CD4-positive, CD25-positive, alpha-beta regulatory T cell (primary cell): ENCODE results near the gene LRRC63. TPM values are rescaled to one million over a fixed set of nuclear protein-coding genes. Genes with fewer than 3 reads are reported as not detected.
A peak's percentile ranks its signal among the peaks of the same experiment; 100 is the strongest.
"Not testable (repeated sequence)": the region's sequence is repeated elsewhere in the genome, so short reads cannot be mapped to it uniquely, and the experiment has no call there.

Experiments
- ATAC-seq, 2 donors: fragments of 150-1000 bp; cut with Tn5 transposase; one replicate each; pipeline ENCODE4 v1.10.0; 2021; ENCODE audit warnings: low read depth in 2 of 2, moderate number of reproducible peaks in 2 of 2, moderate library complexity in 1 of 2
- DNase-seq, 3 donors: peaks; one replicate each; pipeline versions ENCODE4 v3.0.0 to v3.0.0-alpha.2; 2012 to 2022; ENCODE audit warnings: mixed read lengths in 1 of 3
- H3K27ac ChIP-seq: one replicate; pipeline ENCODE4 v1.7.0; 2013; ENCODE audit warnings: mild to moderate bottlenecking, low read length; ENCODE audit not compliant: insufficient read depth, poor library complexity, severe bottlenecking
- H3K27me3 ChIP-seq: one replicate; pipeline ENCODE4 v1.7.0; 2013; ENCODE audit warnings: low read length; ENCODE audit not compliant: control insufficient read depth, insufficient read depth
- H3K36me3 ChIP-seq: one replicate; pipeline ENCODE4 v1.7.0; 2013; ENCODE audit warnings: mild to moderate bottlenecking, low read length, moderate library complexity; ENCODE audit not compliant: control insufficient read depth, insufficient read depth
- H3K4me1 ChIP-seq: 2 replicates; pipeline ENCODE4 v1.7.0; 2013; ENCODE audit warnings: mild to moderate bottlenecking, low read length; ENCODE audit not compliant: insufficient read depth, control insufficient read depth, poor library complexity, severe bottlenecking
- H3K4me3 ChIP-seq: one replicate; pipeline ENCODE4 v1.7.0; 2013; ENCODE audit warnings: low read depth, mild to moderate bottlenecking, low read length, moderate library complexity
- H3K9me3 ChIP-seq, 2 experiments: 1 replicate in 1 of 2; 2 replicates in 1 of 2; pipeline ENCODE4 v1.7.0; 2013; ENCODE audit warnings: low read length in 2 of 2, mild to moderate bottlenecking in 1 of 2, moderate library complexity in 1 of 2; ENCODE audit not compliant: control insufficient read depth in 2 of 2
- H3K27ac Mint-ChIP-seq, 3 donors: one replicate each; pipeline ENCODE4 v1.8.0; 2020 to 2022; ENCODE audit warnings: mild to moderate bottlenecking in 3 of 3, mixed read lengths in 3 of 3, moderate library complexity in 2 of 3
- H3K27me3 Mint-ChIP-seq: one replicate; pipeline ENCODE4 v1.8.0; 2022; ENCODE audit warnings: mild to moderate bottlenecking, mixed read lengths
- H3K36me3 Mint-ChIP-seq: one replicate; pipeline ENCODE4 v1.8.0; 2020; ENCODE audit warnings: mixed read lengths
- H3K4me1 Mint-ChIP-seq, 4 donors: one replicate each; pipeline ENCODE4 v1.8.0; 2020 to 2022; ENCODE audit warnings: mixed read lengths in 4 of 4, mild to moderate bottlenecking in 1 of 4
- H3K4me3 Mint-ChIP-seq, 4 donors: one replicate each; pipeline ENCODE4 v1.8.0; 2020 to 2022; ENCODE audit warnings: mild to moderate bottlenecking in 4 of 4, mixed read lengths in 4 of 4, moderate library complexity in 3 of 4
- H3K9me3 Mint-ChIP-seq, 7 donors: one replicate each; pipeline ENCODE4 v1.8.0; 2020 to 2022; ENCODE audit warnings: mixed read lengths in 7 of 7, mild to moderate bottlenecking in 3 of 7, moderate library complexity in 2 of 7
- polyA plus RNA-seq, 4 donors: library from polyadenylated mRNA; unstranded; fragments of 300-500 nt; fragmentation: Illumina TruSeq; gene quantifications; one replicate each; pipeline ENCODE4 v1.2.3, GENCODE V29; 2021
- total RNA-seq: library from RNA; stranded (reverse); gene quantifications from one replicate; pipeline ENCODE4 v1.2.3, GENCODE V29; 2022

Gene LRRC63, protein sequence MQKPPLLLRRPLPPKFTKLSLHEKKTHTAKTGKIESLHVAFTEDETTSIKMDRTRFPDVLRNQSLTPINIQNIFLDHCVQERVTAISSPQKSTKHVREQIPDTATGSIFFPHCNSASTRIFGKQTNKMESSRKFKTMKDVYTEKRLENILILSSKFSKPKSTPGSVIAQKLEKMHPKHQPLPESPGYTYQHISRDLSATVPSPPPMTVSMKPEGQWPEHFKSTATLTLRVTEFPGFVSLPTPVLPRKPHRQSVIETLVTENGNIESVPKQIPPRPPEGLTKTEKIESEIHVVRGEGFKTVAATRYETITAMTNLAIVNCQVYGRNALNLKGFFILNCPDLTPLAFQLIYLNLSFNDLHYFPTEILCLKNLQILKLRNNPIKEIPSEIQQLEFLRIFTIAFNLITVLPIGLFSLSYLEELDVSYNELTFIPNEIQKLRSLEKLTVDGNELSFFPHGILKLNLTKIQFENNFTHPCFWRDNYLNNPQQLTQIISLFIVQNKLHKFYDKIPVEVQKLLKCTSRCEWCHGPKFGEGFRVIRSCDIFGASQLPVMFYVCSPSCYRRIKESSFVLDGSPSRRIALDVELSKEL
- 0.20 TPM for total RNA-seq
- under 1 TPM; 0.12 to 0.49 (median 0.18) TPM for polyA plus RNA-seq

DNA sequence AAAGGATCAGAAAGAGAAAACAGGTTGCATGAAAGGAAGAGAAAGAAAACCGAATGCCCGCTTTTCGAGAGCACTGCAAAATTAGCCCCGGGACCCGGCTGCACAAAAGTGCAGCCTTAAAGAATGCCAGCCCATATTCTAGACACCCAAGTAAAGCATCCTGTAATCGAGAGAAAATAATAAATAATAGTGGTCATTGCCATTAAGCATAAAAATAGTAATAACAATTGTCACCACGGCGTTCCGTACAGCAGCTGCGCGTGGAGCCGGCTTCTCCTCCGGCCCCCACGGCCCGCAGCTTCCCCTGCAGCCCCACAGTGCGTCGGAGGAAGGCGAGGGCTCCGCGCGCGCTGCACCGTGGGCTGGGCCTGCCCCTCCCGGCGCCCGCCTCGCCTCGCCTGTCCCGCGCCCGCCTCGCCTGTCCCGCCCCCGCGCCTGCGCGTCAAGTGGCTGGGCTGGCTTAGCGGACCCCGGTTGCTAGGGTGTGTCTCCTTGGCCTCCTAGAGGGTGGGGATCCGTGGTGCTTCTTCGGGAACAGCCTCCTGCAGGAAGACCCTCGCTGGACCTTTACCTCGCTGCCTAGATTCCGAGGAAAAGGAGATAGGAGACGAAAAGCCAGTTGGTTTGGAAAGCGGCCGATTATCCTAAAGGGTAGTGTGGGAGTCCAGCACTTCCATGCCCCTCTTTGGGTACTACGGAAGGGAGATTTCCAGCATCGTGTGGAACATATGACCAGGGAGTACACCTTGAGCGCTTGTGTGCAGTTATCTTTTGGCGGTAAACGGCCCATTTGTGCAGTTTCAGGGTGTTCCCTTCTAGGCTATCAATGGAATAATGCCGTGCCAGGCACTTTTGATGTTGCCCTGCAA is at the start of gene LRRC63:
Gene LRRC63 (plus strand): TSS at position 446 of the 869 bp plus-strand sequence. CDS start 1,107 bp downstream, outside the sequence.
- Histone ChIP-seq H3K27me3 (no peaks in the 10 kb centered on the region), H3K9me3 (no peaks in the 10 kb centered on the region), H3K27ac (peak within 1 kb of the TSS; percentile 70), H3K4me3 (peak within 1 kb of the TSS; percentile 88), H3K36me3 (no peaks in the 10 kb centered on the region), H3K4me1 (peaks cover 9% of the 10 kb centered on the region)
- Mint-ChIP-seq H3K27me3 (no peaks in the 10 kb centered on the region), H3K36me3 (no peaks in the 10 kb centered on the region), H3K4me3 (peak within 1 kb of the TSS; percentile 84 to 92 (median 92)), H3K27ac (peak within 1 kb of the TSS; percentile 54 to 92 (median 88)), H3K9me3 (peaks cover 0 to 2% (median 0%) of the 10 kb centered on the region in 7 donors), H3K4me1 (peaks cover 0 to 17% (median 2%) of the 10 kb centered on the region in 4 donors)
- peak; percentile 71 to 88 (median 76) for DNase-seq
- ATAC-seq: peak; percentile 98 to 99

DNA sequence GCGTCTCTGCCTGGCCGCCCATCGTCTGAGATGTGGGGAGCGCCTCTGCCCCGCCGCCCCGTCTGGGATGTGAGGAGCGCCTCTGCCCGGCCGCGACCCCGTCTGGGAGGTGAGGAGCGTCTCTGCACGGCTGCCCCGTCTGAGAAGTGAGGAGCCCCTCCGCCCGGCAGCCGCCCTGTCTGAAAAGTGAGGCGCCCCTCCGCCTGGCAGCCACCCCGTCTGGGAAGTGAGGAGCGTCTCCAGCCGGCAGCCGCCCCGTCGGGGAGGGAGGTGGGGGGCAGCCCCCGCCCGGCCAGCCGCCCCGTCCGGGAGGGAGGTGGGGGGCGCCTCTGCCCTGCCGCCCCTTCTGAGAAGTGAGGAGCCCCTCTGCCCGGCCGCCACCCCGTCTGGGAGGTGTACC is 49.0 kb upstream of the LRRC63 start:
- Mint-ChIP-seq H3K27ac (peak overlapping the region in 1 of 3 donors; percentile 87), H3K36me3 (peaks cover 16% of the 10 kb centered on the region), H3K4me3 (peak overlapping the region in 1 of 4 donors; percentile 23), H3K4me1 (peaks cover 58 to 79% (median 69%) of the 10 kb centered on the region in 4 donors)
- not testable (repeated sequence) for H3K9me3 Mint-ChIP-seq, H3K27me3 Mint-ChIP-seq, H3K27ac ChIP-seq, H3K9me3 ChIP-seq, DNase-seq, H3K4me3 ChIP-seq, ATAC-seq, H3K27me3 ChIP-seq
- peaks cover 30% of the 10 kb centered on the region for H3K36me3 ChIP-seq
- peaks cover 76% of the 10 kb centered on the region for H3K4me1 ChIP-seq

DNA sequence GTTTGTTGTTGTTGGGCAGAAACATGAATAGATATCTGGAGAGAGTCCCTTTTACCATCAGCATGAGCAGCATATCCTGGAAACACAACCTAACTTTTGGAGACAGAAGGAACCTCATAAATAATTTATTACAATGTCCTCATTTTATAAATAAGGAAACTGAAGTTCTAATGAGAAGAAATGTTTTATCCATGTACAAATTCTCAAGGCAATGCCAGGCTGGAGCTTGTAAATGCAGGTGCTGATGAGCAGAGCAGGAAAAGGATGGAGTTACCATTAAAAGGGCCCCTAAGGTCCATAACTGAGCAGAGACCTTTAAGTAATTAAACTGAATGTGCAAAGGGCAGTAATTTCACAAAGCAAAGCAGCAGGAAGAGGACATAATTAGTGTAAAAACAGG is 47.1 kb upstream of the LRRC63 start:
- DNase-seq (no peak), ATAC-seq (no peak)
- Histone ChIP-seq H3K36me3 (peaks cover 11% of the 10 kb centered on the region), H3K27ac (peak overlapping the region; percentile 94), H3K4me3 (peak overlapping the region; percentile 35), H3K4me1 (peaks cover 86% of the 10 kb centered on the region), H3K27me3 (no peaks in the 10 kb centered on the region), H3K9me3 (no peaks in the 10 kb centered on the region)
- no peaks in the 10 kb centered on the region for H3K9me3 Mint-ChIP-seq
- peak overlapping the region; percentile 69 to 98 (median 91) for H3K27ac Mint-ChIP-seq
- H3K4me3 Mint-ChIP-seq: peak overlapping the region; percentile 64 to 77 (median 74)
- H3K36me3 Mint-ChIP-seq: peaks cover 9% of the 10 kb centered on the region
- H3K27me3 Mint-ChIP-seq: no peaks in the 10 kb centered on the region
- H3K4me1 Mint-ChIP-seq: peaks cover 59 to 86% (median 74%) of the 10 kb centered on the region in 4 donors

DNA sequence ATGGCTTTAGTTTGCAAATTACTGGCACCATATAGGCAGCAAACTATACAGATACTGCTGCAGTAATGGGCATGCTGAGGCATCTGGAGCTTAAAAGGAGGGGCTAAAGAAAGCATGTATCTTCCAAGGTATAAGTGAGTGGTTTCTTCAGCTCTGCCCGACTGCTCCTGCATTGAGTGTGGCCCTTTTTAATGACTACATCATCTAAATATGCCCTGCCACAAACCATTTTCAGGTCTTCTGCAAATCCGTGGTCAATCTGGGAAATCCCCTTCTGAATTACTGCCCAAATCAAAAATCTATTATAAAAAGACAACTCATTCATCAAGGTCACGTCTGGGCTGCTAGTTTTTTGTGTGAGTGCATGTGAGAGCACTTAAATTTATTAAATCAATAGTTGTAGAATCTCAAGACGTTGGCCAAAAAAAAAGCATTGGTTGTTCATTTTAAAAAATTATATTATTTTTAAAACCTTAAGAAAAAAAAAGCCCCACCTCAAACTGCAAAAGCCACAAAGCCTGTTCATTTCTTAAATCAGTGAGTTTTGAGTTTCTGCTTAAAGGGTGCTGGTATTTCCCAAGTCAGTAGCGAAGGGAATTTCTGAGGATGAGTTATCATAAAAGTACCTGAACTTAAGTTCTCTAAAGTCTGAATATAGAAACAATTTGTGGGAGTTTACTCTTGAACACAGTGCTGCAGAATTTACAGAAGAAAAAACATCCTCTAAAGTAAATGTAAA is 46.1 kb upstream of the LRRC63 start:
- Mint-ChIP-seq H3K4me3 (peak overlapping the region; percentile 74 to 95 (median 82)), H3K36me3 (peaks cover 10% of the 10 kb centered on the region), H3K9me3 (no peaks in the 10 kb centered on the region), H3K27ac (peak overlapping the region; percentile 70 to 97 (median 93)), H3K27me3 (no peaks in the 10 kb centered on the region), H3K4me1 (peaks cover 54 to 86% (median 74%) of the 10 kb centered on the region in 4 donors)
- ATAC-seq: peak in 1 of 2 donors; percentile 35
- no peaks in the 10 kb centered on the region for H3K27me3 ChIP-seq
- peak overlapping the region; percentile 88 for H3K4me3 ChIP-seq
- no peaks in the 10 kb centered on the region for H3K9me3 ChIP-seq
- peaks cover 9% of the 10 kb centered on the region for H3K36me3 ChIP-seq
- peaks cover 86% of the 10 kb centered on the region for H3K4me1 ChIP-seq
- peak overlapping the region; percentile 94 for H3K27ac ChIP-seq
- DNase-seq: peak in 1 of 3 donors; percentile 29

DNA sequence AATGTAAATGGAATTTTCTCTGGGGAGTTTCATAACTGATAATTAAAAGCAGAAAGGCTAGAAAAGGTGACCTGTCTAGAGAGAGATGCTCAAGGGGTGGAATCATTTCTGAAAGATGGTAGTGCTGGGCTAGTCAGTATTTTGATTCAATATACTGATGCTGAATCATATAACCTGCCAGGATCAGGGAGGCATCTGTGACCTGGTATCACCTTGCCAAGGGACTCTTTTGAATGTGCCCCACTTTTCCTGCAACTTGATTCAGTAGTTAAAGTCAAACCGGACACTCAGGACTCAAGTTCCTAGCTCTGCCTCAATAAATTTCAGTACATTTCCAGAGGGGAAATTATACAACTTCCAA is 45.5 kb upstream of the LRRC63 start:
- Histone ChIP-seq H3K4me1 (peaks cover 86% of the 10 kb centered on the region), H3K36me3 (peaks cover 9% of the 10 kb centered on the region), H3K27ac (peak overlapping the region; percentile 94), H3K9me3 (no peaks in the 10 kb centered on the region), H3K4me3 (peak overlapping the region; percentile 88), H3K27me3 (no peaks in the 10 kb centered on the region)
- H3K9me3 Mint-ChIP-seq: no peaks in the 10 kb centered on the region
- ATAC-seq: no peak
- H3K27me3 Mint-ChIP-seq: no peaks in the 10 kb centered on the region
- peaks cover 10% of the 10 kb centered on the region for H3K36me3 Mint-ChIP-seq
- no peak for DNase-seq
- peak overlapping the region; percentile 70 to 97 (median 93) for H3K27ac Mint-ChIP-seq
- peak overlapping the region; percentile 74 to 95 (median 82) for H3K4me3 Mint-ChIP-seq
- peaks cover 59 to 87% (median 75%) of the 10 kb centered on the region in 4 donors for H3K4me1 Mint-ChIP-seq

DNA sequence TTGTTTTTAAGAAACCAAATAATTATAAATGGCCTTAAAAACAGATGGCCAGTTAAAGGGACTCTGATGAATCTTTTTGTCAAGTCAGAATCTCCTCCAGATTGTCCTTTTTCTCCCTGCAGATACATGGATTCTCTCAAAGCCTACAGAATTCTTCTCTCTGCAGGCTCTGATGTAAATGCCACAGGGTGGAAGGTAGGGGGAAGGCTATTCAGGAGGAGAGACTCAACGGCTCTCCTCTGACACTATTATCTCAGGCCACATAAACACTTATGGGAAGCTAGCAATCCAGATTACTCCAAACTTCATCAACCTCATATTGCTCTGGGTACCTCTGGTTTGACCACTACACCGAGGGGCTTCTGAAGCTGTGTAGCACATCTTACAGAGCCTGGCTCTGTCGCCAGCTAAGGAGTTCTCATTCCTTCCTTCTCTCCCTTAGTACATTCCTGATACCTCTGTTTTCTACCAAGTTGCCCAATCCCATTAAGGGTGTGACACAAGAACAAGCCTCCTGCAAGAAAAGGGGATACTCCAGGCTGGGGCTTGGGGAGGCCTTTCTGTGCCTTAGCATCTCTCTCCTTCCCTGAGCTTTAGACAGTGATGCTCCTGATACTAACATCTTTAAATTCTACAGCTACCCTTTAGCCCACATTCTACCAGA is 44.6 kb upstream of the LRRC63 start:
- Histone ChIP-seq H3K4me1 (peaks cover 87% of the 10 kb centered on the region), H3K27ac (peak overlapping the region; percentile 94), H3K9me3 (no peaks in the 10 kb centered on the region), H3K27me3 (no peaks in the 10 kb centered on the region), H3K4me3 (peak overlapping the region; percentile 88), H3K36me3 (peaks cover 9% of the 10 kb centered on the region)
- Mint-ChIP-seq H3K27ac (peak overlapping the region; percentile 90 to 100 (median 94)), H3K36me3 (peaks cover 10% of the 10 kb centered on the region), H3K27me3 (no peaks in the 10 kb centered on the region), H3K9me3 (no peaks in the 10 kb centered on the region), H3K4me1 (peaks cover 55 to 88% (median 73%) of the 10 kb centered on the region in 4 donors), H3K4me3 (peak overlapping the region; percentile 72 to 95 (median 91))
- no peak for ATAC-seq
- no peak for DNase-seq
